ENCODE results near the gene CELF1.
A peak's percentile ranks its signal among the peaks of the same experiment; 100 is the strongest.
"Not testable (repeated sequence)": the region's sequence is repeated elsewhere in the genome, so short reads cannot be mapped to it uniquely, and the experiment has no call there.

Gene CELF1

GRCh38 chr11:47573321-47573720 is 20.4 kb upstream of the CELF1 start:
- DNase-seq (ENCODE audit: low read depth in 2 of 2), result no peak

- DNase-seq (ENCODE audit: low read depth in 2 of 2), result no peak
Observed at GRCh38 chr11:47572715-47573255, 19.9 kb upstream of the CELF1 start.

GRCh38 chr11:47571895-47572294 is 19.0 kb upstream of the CELF1 start:
- no peak for DNase-seq (ENCODE audit: low read depth in 2 of 2)

GRCh38 chr11:47571357-47571729 is 18.4 kb upstream of the CELF1 start:
- DNase-seq (ENCODE audit: low read depth in 2 of 2), result no peak

GRCh38 chr11:47570651-47571356 is 17.9 kb upstream of the CELF1 start:
- DNase-seq (ENCODE audit: low read depth in 2 of 2), result no peak

GRCh38 chr11:47569646-47570045 is 16.7 kb upstream of the CELF1 start:
- no peak for DNase-seq (ENCODE audit: low read depth in 2 of 2)

GRCh38 chr11:47566149-47566698 is 13.3 kb upstream of the CELF1 start:
- DNase-seq (ENCODE audit: low read depth in 2 of 2), result no peak

GRCh38 chr11:47565340-47566148 is 12.6 kb upstream of the CELF1 start, which contains the start of gene PTPMT1:
PTPMT1 (plus strand) TSS chr11:47565599; CDS start chr11:47565623, 24 bp downstream.
- DNase-seq (ENCODE audit: low read depth in 2 of 2), result peak; percentile 21 to 40

GRCh38 chr11:47564933-47565339 is 12.0 kb upstream of the CELF1 start:
- DNase-seq (ENCODE audit: low read depth in 2 of 2), result no peak

GRCh38 chr11:47564366-47564765 is 11.4 kb upstream of the CELF1 start:
- not testable (repeated sequence) for DNase-seq (ENCODE audit: low read depth in 2 of 2)

- not testable (repeated sequence) for DNase-seq (ENCODE audit: low read depth in 2 of 2)
Observed at GRCh38 chr11:47562393-47562792, 9.5 kb upstream of the CELF1 start.

- DNase-seq (ENCODE audit: low read depth in 2 of 2), result no peak
Observed at GRCh38 chr11:47560426-47560825, 7.5 kb upstream of the CELF1 start.

- no peak for DNase-seq (ENCODE audit: low read depth in 2 of 2)
Observed at GRCh38 chr11:47558695-47559094, 5.8 kb upstream of the CELF1 start.

- not testable (repeated sequence) for DNase-seq (ENCODE audit: low read depth in 2 of 2)
Observed at GRCh38 chr11:47557004-47557403, 4.1 kb upstream of the CELF1 start.

- no peak for DNase-seq (ENCODE audit: low read depth in 2 of 2)
Observed at GRCh38 chr11:47553406-47553743, 443 bp upstream of the CELF1 start.

GRCh38 chr11:47552056-47552565 is 821 bp downstream of the CELF1 start:
- no peak for DNase-seq (ENCODE audit: low read depth in 2 of 2)

- DNase-seq (ENCODE audit: low read depth in 2 of 2), result no peak
Observed at GRCh38 chr11:47551086-47551485, 1.8 kb downstream of the CELF1 start.

- no peak for DNase-seq (ENCODE audit: low read depth in 2 of 2)
Observed at GRCh38 chr11:47550288-47551047, 2.5 kb downstream of the CELF1 start.

GRCh38 chr11:47546274-47546673 is 6.7 kb downstream of the CELF1 start:
- not testable (repeated sequence) for DNase-seq (ENCODE audit: low read depth in 2 of 2)

GRCh38 chr11:47545298-47545697 is 7.6 kb downstream of the CELF1 start:
- DNase-seq (ENCODE audit: low read depth in 2 of 2), result no peak

- no peak for DNase-seq (ENCODE audit: low read depth in 2 of 2)
Observed at GRCh38 chr11:47541070-47541469, 11.9 kb downstream of the CELF1 start.

- no peak for DNase-seq (ENCODE audit: low read depth in 2 of 2)
Observed at GRCh38 chr11:47539681-47540039, 13.3 kb downstream of the CELF1 start.
